GM19452 (cell line): ENCODE results near the gene ANXA5.
"Not testable (repeated sequence)": the region's sequence is repeated elsewhere in the genome, so short reads cannot be mapped to it uniquely, and the experiment has no call there.

Source experiments
- ATAC-seq: cut with Tn5 transposase; IDR thresholded peaks from one replicate; pipeline ENCODE4 v1.9.1; 2021; ENCODE audit not compliant: unreplicated experiment

Gene ANXA5

DNA sequence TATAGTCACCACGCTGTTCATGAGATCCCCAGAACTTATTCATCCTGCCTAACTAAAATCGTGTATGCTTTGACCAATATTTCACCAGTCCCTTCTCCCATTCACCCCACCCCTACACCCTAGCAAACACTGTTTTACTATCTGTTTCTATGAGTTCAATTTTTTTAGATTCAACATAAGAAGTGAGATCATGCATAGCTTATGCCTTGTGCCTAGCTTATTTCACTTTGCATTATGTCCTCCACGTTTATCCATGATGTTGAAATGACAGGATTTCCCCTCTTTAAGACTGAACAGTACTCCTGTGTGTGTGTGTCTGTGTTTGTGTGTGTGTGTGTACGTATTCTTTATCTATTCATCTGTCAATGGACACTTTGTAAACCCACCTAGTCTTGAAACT, 16.8 kb downstream of the ANXA5 start:
- ATAC-seq = no peak

DNA sequence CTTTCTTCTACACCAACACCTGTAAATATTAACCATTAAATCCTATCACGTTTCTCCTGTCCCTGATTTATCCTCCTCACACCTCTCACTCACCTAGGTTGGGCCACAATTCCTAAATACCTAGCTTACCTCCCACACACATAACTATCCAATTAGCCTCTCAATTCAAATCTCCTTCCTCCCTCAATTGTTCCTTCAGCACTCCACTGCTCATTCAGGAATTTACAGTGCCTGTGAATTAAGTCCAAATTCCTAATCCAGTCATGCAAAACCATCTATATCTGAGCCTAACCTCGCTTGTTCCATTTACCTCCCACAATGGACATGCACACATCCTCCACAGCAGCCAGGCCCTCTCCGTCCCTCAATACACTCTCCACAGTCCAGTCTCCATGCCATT, 17.5 kb downstream of the ANXA5 start:
- no peak for ATAC-seq

DNA sequence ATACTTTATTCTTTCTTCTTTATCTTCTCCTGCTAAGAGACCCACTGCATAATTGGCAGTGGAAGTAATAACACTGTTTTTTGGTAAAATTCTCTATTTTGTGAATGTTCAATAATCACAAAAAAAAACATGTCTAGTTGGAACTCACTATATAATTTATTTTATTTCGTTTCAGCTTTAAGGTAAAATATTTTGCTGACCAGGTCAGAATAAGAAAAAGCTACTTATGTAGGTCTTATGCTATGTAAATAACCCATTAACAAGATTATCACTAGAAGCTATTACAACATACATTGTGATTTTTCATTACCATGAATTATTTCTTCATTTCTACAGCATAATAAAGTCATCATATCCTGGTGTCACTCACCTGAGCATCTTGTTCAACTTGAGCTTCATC, 19.3 kb downstream of the ANXA5 start:
- no peak for ATAC-seq

DNA sequence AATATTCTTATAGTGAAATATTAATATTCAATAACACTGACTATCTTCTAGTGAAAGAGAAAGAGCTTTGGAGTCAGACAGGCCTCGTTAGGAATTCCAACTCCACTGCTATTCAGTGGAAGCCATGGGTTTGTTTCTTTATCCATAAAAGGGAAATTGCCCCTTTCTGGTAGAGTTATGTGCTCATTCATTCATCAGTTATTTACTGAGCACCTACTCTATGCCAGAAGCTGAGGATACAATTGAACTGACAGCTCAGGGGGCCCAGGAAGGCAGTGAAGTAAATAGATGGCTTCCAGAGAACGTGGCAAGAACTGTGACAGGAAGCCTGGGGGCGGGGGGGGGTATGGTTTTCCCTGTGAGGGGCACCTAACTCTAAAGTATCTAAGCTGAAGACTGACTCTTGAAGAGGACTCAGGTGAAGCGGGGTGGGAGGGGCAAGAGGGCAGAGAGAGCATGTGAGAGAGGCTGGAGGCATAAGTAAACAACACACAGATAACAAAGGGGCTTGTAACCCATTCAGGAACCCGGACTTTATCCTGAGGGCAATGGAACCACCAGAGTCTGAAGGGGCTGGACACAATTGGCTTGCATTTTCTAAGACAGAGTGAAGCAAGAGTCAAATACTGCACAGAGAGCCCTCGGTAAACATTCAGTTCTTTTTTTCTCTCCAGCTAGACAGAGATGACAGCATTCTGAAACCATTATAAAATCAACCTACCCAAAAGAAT, 20.3 kb downstream of the ANXA5 start:
- no peak for ATAC-seq

DNA sequence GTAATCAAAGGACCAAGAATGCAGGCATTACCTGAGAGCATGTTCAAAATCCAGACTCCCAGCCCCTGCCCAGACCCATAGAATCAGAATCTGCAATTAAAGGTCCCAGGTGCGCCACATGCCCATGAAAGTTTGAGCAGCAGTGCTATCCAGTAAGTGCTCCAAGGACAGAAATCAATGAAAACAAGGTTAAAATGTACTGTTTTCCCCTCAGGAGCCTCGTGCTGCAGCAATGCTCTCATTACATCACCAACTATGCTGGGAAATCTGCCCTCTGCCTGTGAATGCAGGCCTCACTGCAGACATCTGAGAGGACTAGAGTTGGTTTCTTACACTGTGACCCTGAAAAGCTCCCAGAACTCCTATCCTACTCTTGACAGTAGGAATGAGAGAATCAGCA, 21.1 kb downstream of the ANXA5 start:
- no peak for ATAC-seq

DNA sequence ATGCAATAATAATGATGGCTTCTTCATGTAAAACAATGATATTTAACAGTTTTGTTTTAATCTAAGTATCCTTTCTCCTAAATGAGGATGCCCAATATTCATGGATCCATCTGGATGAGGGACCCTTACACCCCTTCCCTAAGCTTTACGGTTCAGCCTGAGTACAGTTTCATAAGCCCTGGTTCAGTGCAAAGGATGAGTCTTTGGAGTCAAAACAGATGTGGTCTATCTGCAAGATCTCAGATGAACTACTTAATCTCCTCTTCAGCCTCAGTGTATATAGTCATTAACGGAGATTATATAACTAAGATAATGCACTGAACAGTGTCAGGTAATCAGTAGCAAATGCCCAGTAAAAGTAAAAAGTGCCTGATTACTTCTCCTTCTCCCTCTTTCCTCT, 22.1 kb downstream of the ANXA5 start:
- ATAC-seq = no peak

DNA sequence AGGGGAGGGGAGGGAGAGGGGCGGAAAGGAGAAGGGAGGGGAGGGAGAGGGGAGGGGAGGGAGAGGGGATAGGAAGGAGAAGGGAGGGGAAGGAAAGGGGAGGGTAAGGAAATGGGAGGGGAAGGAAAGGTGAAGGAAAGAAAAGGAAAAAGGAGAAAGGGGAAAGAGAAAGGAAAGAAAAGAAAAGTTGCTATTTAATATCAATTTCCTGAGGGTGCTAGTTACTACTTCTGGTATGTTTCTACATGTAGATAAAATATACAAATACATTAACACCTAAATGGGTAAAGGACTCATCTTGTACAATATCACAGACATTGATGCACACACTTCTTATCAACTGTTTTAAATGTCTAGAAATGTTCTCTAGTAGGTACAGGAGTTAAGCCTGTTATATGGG, 22.6 kb downstream of the ANXA5 start:
- ATAC-seq = no peak

DNA sequence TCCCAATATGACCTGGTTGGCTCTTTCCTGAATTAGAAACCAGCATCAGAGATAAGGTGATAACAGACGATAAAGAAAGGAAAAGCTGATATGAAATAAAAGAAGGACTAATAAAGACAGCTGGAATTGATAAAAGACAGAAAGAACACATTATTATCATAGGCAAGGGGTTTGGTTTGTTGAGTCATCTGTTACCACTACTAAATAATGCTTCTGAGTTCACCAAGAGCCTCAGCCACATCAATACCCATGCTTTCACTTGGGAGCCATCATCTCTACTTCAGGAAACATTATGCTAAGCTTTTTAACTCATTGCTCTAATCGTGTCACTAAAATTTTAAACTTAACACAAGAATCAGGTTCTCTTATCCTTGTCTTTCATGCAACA, 27.6 kb downstream of the ANXA5 start:
- ATAC-seq = no peak

DNA sequence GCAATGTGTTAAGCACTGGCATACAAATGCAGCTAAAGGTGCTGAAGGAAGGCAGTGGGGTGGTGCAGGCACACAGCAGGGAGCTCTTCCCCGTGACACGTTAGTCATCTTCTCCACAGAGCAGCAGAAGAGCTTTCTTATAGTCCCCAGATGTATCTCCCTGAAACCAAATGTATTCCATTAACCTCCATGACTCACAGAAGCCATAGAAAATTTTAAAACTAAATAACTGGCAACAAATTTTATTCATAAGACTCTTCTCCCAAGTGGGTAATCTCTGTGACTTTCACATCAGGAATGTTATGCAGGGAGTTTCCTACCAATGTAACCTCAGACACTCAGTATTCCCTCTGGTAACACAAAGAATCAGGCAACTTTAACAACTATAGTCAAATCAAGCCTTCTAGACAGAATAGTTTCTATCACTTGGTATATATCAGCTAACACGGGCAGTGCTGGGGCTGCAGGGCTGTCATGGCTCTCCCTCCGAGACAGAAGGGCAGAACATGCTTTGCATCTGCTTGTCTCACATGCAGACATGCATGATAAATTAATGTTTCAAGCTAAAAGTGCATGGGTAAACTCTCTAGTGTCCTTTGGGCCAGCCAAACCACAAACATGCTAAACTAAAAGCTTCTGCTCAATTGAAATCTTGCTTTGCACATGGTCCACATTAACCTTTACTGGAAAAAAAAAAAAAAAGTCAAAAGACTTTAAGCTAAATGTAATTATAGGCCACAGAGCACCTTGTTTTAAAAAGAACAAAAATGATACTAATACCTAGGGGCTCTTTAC, 28.2 kb downstream of the ANXA5 start:
- ATAC-seq = no peak

DNA sequence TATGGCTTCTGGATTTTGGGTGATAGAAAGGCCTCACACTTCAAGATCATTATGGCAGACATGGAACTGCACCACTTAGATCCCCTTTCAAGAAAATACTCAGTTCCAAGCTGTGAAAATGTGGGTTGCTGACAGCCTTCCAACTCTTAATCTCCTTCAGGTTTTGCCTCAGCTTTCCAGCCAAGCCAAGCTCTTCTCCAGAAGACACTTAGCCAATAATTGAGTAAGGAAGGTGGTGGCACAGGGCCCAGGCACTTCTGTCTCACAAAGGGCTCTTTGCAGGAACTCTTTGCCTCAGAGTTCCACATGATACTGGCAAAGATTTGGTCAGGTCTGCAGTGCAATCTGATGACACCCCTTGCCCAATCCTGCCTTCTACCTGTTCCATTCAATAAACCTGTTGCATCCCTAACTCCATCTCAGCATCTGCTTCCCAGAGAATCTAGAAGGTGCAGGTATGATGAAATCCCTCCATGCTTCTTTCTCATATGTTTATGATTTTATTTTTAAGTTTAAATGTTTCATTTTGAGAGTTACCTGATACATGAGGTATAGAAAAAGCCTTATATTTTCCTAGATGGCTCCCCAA, 30.6 kb downstream of the ANXA5 start:
- no peak for ATAC-seq

DNA sequence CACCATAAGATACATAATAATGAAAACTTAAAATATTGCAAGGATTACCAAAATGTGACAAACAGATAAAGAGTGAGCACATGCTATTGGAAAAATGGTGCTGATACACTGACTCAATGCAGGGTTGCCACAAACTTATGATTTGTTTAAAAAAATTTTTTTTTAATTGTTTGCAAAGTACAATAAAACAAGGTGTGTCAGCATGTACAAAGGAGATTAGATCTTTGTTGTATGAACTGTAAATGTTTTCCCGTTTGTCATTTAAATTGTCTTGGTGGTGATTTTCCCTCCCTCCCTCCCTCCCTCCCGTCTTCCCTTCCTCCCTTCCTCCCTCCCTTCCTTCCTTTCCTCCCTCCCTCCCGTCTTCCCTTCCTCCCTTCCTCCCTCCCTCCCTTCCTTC, 31.4 kb downstream of the ANXA5 start:
- ATAC-seq = no peak

DNA sequence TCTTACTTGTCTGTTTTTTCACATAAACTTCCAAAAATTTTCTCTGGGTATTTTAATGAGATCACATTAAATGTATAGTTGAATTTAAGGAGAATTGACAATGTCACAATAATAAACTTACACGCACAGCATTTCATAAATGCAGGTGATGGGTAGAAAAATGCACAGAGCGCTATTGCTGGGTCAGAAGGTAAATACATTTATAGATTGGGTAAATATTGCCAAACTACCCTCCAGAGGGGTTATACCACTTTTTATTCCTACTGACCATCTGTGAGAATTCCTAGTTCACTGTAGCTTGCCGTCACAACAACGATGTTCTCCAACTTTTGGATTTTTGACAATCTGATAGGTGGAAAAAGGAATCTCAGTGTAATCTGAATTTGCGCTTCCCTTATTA, 34.6 kb downstream of the ANXA5 start:
- ATAC-seq = no peak

DNA sequence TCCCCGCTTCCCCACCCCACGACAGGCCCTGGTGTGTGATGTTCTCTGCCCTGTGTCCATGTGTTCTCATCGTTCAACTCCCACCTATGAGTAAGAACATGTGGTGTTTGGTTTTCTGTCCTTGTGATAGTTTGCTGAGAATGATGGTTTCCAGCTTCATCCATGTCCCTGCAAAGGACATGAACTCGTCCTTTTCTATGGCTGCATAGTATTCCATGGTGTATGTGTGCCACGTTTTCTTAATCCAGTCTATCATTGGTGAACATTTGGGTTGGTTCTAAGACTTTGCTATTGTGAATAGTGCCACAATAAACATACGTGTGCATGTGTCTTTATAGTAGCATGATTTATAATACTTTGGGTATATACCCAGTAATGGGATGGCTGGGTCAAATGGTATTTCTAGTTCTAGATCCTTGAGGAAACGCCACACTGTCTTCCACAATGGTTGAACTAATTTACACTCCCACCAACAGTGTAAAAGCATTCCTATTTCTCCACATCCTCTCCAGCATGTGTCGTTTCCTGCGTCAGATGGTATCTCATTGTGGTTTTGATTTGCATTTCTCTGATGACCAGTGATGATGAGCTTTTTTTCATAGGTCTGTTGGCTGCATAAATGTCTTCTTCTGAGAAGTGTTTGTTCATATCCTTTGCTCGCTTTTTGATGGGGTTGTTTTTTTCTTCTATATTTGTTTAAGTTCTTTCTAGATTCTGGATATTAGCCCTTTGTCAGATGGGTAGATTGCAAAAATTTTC, 36.4 kb downstream of the ANXA5 start:
- not testable (repeated sequence) for ATAC-seq

DNA sequence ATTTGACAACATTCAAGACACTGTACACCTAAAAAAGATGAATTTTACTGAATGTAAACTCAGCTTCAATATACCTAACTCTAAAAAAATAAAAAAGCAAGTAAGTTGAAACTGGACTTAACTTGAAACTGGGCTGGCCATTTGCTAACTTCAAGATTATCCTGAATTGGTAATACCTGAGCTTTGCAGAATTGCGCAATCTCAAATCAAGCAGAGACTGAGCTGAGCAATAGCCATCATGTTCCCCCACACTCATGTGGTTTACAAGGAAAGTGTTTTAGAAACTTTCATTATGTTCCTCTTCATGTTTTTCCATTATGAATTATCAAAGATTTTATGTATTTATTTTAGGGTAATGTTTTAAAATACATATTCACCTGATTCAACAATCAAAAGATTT, 38.7 kb downstream of the ANXA5 start:
- no peak for ATAC-seq

DNA sequence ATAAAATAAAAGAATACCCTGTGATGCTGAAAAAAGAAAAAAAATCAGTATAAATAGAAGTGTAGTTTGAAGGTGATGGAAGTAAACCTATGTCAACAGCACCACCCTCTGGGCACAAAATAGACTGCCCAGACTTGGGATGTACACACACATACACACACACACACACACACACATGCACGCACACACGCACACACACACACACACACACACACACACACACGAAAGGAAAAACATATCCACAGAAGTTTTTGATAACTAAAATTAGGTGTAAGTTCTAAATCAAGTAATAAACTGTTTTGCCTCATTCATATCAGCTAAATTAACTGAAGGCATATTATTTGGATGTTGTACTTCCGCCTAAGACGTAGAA, 40.5 kb downstream of the ANXA5 start:
- ATAC-seq = peak; percentile 56

DNA sequence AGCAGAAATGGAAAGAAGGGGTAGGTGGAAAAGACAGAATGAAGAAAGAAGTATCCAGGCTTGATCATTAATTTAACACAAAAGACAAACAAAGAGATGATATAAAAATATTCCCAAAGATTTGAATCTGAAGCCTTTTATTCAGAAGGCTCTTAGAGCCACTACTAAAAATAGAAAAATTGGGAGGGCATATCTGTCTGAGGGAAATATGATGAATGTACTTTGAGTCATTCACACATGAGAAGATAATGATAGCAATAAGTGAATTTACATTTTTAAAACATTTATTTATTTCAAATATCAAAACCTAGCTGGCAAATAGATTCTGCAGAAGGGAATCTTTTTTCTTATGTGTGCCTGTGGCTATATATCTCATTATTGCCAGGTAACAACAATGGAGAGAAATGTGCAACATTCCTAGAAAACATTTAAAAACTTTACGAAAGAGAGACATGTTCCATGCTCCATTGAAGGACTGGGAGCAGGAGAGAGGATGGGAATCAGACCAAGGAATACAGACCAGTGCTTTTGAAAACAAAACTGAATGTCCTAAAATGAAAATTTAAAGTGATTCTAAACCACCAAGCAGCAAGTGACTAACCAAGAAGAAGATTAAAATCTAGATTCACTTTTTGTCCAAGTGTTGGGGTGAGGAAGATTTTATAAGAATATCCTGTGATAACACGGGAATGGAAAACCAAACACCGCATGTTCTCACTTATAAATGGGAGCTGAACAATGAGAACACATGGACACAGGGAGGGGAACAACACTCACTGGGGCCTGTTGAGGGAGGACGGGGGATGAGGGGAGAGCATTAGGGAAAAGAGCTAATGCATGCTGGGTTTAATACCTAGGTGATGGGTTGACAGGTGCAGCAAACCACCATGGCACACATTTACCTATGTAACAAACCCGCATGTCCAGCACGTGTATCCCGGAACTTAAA, 41.2 kb downstream of the ANXA5 start:
- ATAC-seq = peak; percentile 7

DNA sequence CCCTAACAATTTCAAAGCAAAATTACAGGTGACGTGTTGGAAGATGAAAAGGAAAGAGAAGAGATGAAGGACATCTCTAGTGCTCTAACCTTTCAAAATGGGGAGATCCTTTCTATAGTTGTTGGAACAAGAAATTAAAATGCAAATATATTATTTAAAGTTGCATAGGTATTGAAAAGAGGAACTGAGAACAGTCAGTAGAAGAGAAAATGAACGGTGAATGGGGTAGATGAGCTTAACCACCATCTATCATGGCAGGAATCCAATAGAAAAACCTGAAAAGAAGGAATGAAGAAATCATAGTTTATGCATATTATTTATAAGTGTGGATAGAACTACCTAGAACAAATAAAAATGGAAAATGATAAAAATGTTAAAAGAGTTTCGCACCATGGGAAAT, 42.0 kb downstream of the ANXA5 start:
- peak; percentile 75 for ATAC-seq

DNA sequence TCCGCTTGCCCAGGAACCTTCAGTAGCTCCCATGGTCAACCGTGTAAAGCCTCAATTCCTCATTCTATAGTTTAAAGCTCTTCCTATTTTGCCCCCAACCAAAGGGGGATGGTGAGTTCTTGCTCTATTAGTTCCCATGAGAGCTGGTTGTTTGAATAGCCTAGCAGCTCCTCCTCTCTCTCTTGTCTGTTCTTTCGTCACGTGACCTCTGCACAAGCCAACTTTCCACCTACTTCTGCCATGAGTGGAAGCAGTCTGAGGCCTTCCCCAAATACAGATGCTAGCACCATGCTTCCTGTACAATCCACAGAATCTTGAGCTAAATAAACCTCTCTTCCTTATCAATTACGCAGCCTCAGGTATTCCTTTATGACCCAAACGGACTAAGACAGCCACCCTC, 42.8 kb downstream of the ANXA5 start:
- ATAC-seq = no peak

DNA sequence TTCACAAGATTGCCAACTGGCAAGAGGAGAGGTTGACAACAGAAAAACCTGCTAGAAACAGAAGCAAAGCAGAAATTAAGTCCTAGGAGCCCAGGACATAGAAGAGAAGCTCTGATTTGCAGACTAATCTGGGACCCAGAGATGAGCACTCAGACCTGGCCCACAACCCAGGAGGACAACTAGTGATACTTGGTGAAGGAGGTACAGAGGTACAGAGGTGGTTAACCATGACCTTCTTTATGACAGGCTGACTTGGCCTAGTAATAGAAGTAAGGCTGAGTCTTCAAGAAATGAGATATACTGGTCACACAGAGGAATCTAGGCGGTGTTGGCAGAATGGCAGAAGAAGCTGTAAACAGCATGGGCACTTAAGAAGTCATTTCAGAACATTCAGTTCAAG, 43.6 kb downstream of the ANXA5 start:
- no peak for ATAC-seq

DNA sequence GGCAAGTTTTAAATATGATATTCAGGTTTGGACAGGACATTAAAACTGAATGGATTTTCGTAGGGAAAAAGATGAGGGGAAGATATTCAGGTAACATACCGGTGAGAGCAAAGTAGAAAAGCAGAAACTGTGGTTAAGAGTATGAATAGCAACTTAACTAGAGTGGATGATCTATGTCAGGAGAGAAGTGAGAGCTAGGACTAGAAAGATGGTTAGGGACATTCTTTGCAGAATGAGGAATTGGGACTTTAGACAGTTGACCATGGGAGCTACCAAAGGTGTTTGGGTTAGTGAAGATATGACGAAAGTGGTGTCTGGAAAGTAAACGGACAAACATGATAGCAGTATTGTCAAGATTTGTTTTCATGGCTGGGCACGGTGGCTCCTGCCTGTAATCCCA, 45.2 kb downstream of the ANXA5 start:
- no peak for ATAC-seq

DNA sequence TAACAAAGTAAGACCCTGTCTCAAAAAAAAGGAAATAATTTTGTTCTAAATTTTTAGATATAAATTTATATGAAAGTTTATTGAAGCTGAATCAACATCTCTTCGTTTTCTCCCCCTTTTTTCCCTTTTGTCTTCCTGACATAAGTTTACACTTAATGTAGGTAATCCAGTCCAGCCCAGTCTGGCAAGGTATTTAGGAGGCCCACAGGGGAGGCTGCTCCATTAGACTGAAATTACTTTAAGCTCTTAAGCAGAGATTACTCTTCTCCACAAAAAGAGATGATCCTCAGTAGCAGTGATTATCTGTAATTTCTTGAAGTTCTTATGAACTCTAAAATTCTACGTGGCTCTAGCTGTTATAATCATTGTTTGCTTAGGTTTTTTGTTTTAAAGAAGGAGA, 46.0 kb downstream of the ANXA5 start:
- no peak for ATAC-seq
